GM12801 (cell line): Measurements from ENCODE around the gene ARFGEF2.

ENCODE experiments used
- CTCF ChIP-seq: IDR thresholded peaks from one replicate; pipeline ENCODE4 v1.5.1; 2011; ENCODE audit warnings: control low read depth; ENCODE audit not compliant: insufficient read length; ENCODE audit errors: extremely low read depth

The ARFGEF2 gene

GRCh38 chr20:48944663-48945297, 23.3 kb downstream of the ARFGEF2 start:
- no peak for TF ChIP-seq CTCF

DNA sequence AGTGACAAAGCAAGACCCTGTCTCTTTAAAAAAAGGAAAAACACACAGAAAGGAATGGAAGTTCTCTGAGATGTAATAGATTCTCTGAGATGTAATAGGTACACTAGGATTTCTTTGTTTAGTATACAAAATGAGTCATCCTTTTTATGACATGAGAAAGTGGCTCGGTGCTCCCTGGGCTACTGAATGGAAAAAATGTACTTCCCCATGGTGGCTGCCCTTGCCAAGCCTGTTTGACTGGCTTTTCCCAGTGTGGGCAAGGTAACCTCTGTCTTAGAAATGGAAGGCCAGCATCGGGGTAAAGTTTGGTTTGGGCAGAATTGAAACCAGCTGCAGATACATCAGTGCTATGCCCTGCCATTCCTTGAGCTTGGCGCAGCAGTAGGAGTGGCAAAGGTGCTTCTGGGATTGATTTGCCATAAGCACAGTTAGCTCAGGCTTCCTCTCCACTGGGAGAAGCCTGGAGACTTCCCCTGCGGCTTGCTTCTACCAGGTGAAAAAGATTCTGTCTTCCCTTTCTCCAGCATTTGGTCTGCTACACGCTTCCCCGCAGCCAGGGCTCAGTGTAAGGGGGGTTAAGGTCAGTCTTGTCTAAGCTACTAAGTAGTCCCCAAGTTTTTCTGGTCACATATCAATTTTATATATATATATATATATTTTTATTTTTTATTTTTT, 24.5 kb downstream of the ARFGEF2 start:
- TF ChIP-seq CTCF = no peak

DNA sequence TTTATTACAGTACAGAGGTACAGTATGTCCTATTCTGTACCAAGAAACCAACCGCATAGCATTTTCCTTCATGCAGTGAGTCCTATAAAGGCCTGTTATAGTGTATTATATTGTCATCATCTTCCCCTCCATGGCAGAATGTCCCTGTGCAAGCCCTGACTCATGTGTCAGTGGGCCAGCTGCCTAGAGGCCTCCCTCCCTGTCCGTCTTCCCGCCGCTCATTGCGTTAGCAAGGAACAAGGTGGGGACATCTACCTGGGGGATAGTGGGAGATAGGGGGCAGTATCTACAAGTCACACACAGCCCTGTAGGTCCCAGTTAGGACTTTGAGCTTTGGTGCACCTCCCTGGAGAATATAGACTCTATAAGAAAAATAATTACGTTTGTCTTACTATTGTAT, 27.1 kb downstream of the ARFGEF2 start:
- no peak for TF ChIP-seq CTCF

- TF ChIP-seq CTCF = no peak
These were observed 28.0 kb downstream of the ARFGEF2 start for GRCh38 chr20:48949304-48950170.

DNA sequence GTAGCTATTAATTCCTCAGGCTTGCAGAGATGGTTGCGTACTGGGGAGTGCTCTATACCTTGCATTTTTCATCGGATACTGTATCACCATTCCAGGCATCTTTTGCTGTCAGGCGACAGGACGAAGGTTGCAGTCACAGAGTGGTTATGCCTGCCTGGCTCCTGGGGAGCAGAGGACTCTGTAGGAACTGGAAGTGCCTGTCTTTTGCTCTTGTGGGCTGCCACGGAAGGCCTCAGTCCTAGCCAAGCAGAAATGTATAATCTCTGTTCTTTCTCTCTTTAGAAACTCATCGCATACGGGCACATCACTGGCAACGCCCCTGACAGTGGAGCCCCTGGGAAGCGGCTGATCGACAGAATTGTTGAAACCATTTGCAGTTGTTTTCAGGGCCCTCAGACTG, 29.5 kb downstream of the ARFGEF2 start:
- TF ChIP-seq CTCF = no peak

DNA sequence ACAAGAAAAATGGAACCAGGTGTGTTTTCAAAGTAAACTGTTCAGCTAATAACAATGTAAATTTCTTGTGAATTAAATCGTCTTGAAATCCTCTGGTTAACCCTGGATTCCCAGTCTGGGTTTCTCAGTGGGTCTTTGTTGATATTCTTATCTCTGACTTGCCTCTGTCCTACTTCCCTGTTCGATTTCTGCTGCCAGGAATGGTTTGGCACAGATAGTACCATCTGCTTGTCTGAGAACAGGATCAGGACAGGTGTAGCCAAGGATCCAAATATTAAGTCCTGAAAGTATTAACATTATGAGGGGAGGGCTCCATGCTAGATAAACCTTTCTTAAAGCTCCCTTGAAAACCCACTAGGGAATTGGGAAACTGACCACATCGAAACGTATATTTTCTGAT, 30.1 kb downstream of the ARFGEF2 start:
- no peak for TF ChIP-seq CTCF

DNA sequence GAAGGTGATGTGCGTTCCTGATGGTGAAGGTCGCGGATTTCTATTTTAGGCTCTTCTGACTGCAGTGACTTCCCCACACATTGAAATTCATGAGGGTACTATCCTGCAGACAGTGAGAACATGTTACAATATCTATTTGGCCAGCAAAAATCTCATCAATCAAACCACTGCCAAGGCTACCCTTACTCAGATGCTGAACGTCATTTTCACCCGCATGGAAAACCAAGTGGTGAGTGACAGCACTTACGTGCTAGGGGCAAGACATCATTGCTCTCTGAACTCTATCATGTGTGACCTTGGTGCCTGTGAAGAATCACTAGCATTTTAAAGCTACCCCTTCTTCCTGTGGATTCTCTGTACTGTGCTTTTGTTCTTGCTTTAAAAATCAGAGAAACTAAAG, 31.1 kb downstream of the ARFGEF2 start:
- TF ChIP-seq CTCF = no peak
